ENCODE data around the gene MED27. TPM values are rescaled to one million over a fixed set of nuclear protein-coding genes. Genes with fewer than 3 reads are reported as not detected.

MED27 gene, protein sequence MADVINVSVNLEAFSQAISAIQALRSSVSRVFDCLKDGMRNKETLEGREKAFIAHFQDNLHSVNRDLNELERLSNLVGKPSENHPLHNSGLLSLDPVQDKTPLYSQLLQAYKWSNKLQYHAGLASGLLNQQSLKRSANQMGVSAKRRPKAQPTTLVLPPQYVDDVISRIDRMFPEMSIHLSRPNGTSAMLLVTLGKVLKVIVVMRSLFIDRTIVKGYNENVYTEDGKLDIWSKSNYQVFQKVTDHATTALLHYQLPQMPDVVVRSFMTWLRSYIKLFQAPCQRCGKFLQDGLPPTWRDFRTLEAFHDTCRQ
- total RNA-seq (2012; rRNA removed), result 51.9 and 63.4 TPM in 2 replicates
- 50.2 and 51.6 TPM in 2 replicates for polyA plus RNA-seq (2012; rRNA removed)
- polyA plus RNA-seq (2012; cell fraction: cytosol; rRNA removed), result 33.8 and 51.4 TPM in 2 replicates
- 18.2 and 24.4 TPM in 2 replicates for polyA plus RNA-seq (2012; cell fraction: nucleus; rRNA removed; ENCODE audit: low replicate concordance)
- percentile 79 among the genes with signal in this experiment for Bru-seq, nascent RNA
- BruChase-seq, experiment 1, labeled RNA remaining after a 6-hour chase, result percentile 63 among the genes with signal in this experiment
- BruChase-seq, experiment 2, labeled RNA remaining after a 2-hour chase, result percentile 67 among the genes with signal in this experiment
- long read RNA-seq, transcript MED27-201 (8 exons, 1,431 nt), result major isoform, 23 of 34 reads
- long read RNA-seq, partial matches to known transcripts, result 2 of 34 reads
- long read RNA-seq, other reads (novel, unspliced or antisense), result 9 of 34 reads

- Histone ChIP-seq H3K9me3 (ENCODE audit: control insufficient read depth, insufficient read depth, low read length) (no peaks in the 10 kb centered on the region), H3K79me1 (ENCODE audit: low read depth in 1 of 2, low read length in 2 of 2) (peaks cover 34 to 42% of the 10 kb centered on the region in 2 experiments), H4K5ac (ENCODE audit: low read depth, low read length) (peak within 1 kb of the TSS; percentile 24; the same call in 1 of the 2 replicates), H2AFZ (replicated peaks; ENCODE audit: low read length, poor library complexity) (peak within 1 kb of the TSS; percentile 74), H4K91ac (ENCODE audit: insufficient read depth, low read depth, low read length) (peak within 1 kb of the TSS; percentile 47; the same call in 1 of the 2 replicates), H3K4me3 (ENCODE audit: insufficient read depth, low read depth, low read length) (peak within 1 kb of the TSS; percentile 57), H2BK20ac (ENCODE audit: low read depth, low read length) (no peak within 1 kb of the TSS), H3K4ac (ENCODE audit: low read depth, low read length) (peak within 1 kb of the TSS; percentile 80), H3K36me3 (ENCODE audit: control insufficient read depth, insufficient read depth, low read length) (peaks cover 6% of the 10 kb centered on the region), H4K8ac (ENCODE audit: low read depth in 2 of 2, low read length in 2 of 2) (peak within 1 kb of the TSS; percentile 67 to 88), H2BK15ac (ENCODE audit: low read depth, low read length) (no peak within 1 kb of the TSS), H3K4me2 (ENCODE audit: low read depth, low read length) (peak within 1 kb of the TSS; percentile 93), H3K9ac (ENCODE audit: low read depth, low read length) (peak within 1 kb of the TSS; percentile 66), H4K20me1 (ENCODE audit: insufficient read depth, low read length) (peaks cover 13% of the 10 kb centered on the region; the same call in 1 of the 2 replicates), H2AK5ac (ENCODE audit: low read depth, low read length) (peak within 1 kb of the TSS; percentile 74), H2BK120ac (ENCODE audit: low read depth, low read length) (no peak within 1 kb of the TSS), H2AK9ac (replicated peaks; ENCODE audit: low read depth, low read length, poor library complexity) (peak within 1 kb of the TSS; percentile 90), H2BK5ac (ENCODE audit: low read depth, low read length, poor library complexity, severe bottlenecking) (peak within 1 kb of the TSS; percentile 20), H3K4me1 (ENCODE audit: control insufficient read depth, insufficient read depth, low read length) (peaks cover 6% of the 10 kb centered on the region), H3K23ac (ENCODE audit: low read depth, low read length) (peak within 1 kb of the TSS; percentile 76), H3K9me1 (ENCODE audit: insufficient read depth, low read length) (no peaks in the 10 kb centered on the region; the same call in 1 of the 2 replicates), H3K14ac (replicated peaks; ENCODE audit: low read depth, low read length) (peak within 1 kb of the TSS; percentile 77), H3K56ac (ENCODE audit: extremely low read depth, insufficient read depth, low read length) (peak within 1 kb of the TSS; percentile 57; the same call in 1 of the 2 replicates), H3K27me3 (ENCODE audit: control insufficient read depth, insufficient read depth, low read length) (no peaks in the 10 kb centered on the region), H3K18ac (ENCODE audit: low read depth, low read length) (no peak within 1 kb of the TSS), H3K27ac (ENCODE audit: insufficient read depth, low read length) (peak within 1 kb of the TSS; percentile 60)
- dilution Hi-C loops (cut with HindIII; ENCODE audit: low sequenced_read_pairs, unreplicated experiment), result no loop called here
- POLR2A ChIA-PET (ENCODE audit: unreplicated experiment), result interaction anchor here (0.6 kb wide), 1 partner anchor 78 kb away, joined by 3 read pairs; no protein-coding TSS in a partner anchor
- TSS peak; percentile 59 for BruUV-seq (replicated peaks)
- WGBS, 2 experiments (ENCODE audit: extremely low coverage in 2 of 2, insufficient read length in 1 of 2), result 1% methylated on average over 35 of the region's 41 CpGs; no CpG with 5 or more reads in 1 of the 2 experiments
- CTCF ChIA-PET, result no interaction called here
- ATAC-seq (ENCODE audit: low read depth) (peak; percentile 97), DNase-seq (peak; percentile 91)
- in situ Hi-C loops (cut with MboI; ENCODE audit: low sequenced_read_pairs), result no loop called here
- intact Hi-C loops (cut with micrococcal nuclease), result loop anchor here (5.0 kb wide), 1 partner anchor 192 kb away; no protein-coding TSS in a partner anchor
- TF ChIP-seq BHLHE40 (IDR thresholded peaks at IDR 0.05; ENCODE audit: low read depth, low read length) (no peak), USF2 (IDR thresholded peaks at IDR 0.05; ENCODE audit: low read depth, low read length) (no peak), NFE2L2 (IDR thresholded peaks at IDR 0.05; ENCODE audit: low read depth, low read length) (no peak), MXI1 (IDR thresholded peaks at IDR 0.05; ENCODE audit: borderline replicate concordance, low read depth, low read length) (peak; percentile 61; the same call in 1 of the 2 replicates), POLR2A (IDR thresholded peaks at IDR 0.05; ENCODE audit: low read depth, low read length) (peak; percentile 70), MAFK (IDR thresholded peaks at IDR 0.05; ENCODE audit: low read depth, low read length) (peak; percentile 37; the same call in 1 of the 2 replicates), CHD1 (IDR thresholded peaks at IDR 0.05; ENCODE audit: low read depth, low read length) (no peak), RAD21 (IDR thresholded peaks at IDR 0.05; ENCODE audit: low read length) (0 out of 2 replicates have a peak, but pooled peaks have one; percentile 4), CEBPB (IDR thresholded peaks at IDR 0.05; ENCODE audit: low read depth, low read length) (no peak), SMC3 (IDR thresholded peaks at IDR 0.05; ENCODE audit: low read depth, low read length) (no peak)
Observed at GRCh38 chr9:132079391-132080091, at the start of gene MED27. Gene MED27 (minus strand): TSS chr9:132079867. CDS start chr9:132079844, 23 bp downstream.
